Mucosa of stomach (tissue), 1 donor: ENCODE measurements around the gene MCM3AP.
"Not testable (repeated sequence)": the region's sequence is repeated elsewhere in the genome, so short reads cannot be mapped to it uniquely, and the experiment has no call there.

Experiments used
- H3K27me3 ChIP-seq: one replicate; pipeline ENCODE4 v1.7.0; 2013; ENCODE audit warnings: mild to moderate bottlenecking, low read length; ENCODE audit not compliant: control insufficient read depth, insufficient read depth
- H3K36me3 ChIP-seq: one replicate; pipeline ENCODE4 v1.7.0; 2013; ENCODE audit warnings: low read length; ENCODE audit not compliant: control insufficient read depth, insufficient read depth
- H3K4me1 ChIP-seq: one replicate; pipeline ENCODE4 v1.7.0; 2013; ENCODE audit warnings: mild to moderate bottlenecking, low read length; ENCODE audit not compliant: control insufficient read depth, insufficient read depth
- H3K4me3 ChIP-seq: one replicate; pipeline ENCODE4 v1.7.0; 2013; ENCODE audit warnings: low read length
- H3K9ac ChIP-seq: one replicate; pipeline ENCODE4 v1.7.0; 2013; ENCODE audit warnings: mild to moderate bottlenecking, low read length, moderate library complexity
- H3K9me3 ChIP-seq: one replicate; pipeline ENCODE4 v1.7.0; 2013; ENCODE audit warnings: mild to moderate bottlenecking, low read length, moderate library complexity; ENCODE audit not compliant: control insufficient read depth
- donor health status: Pancreatic carcinoma.

The MCM3AP gene

DNA sequence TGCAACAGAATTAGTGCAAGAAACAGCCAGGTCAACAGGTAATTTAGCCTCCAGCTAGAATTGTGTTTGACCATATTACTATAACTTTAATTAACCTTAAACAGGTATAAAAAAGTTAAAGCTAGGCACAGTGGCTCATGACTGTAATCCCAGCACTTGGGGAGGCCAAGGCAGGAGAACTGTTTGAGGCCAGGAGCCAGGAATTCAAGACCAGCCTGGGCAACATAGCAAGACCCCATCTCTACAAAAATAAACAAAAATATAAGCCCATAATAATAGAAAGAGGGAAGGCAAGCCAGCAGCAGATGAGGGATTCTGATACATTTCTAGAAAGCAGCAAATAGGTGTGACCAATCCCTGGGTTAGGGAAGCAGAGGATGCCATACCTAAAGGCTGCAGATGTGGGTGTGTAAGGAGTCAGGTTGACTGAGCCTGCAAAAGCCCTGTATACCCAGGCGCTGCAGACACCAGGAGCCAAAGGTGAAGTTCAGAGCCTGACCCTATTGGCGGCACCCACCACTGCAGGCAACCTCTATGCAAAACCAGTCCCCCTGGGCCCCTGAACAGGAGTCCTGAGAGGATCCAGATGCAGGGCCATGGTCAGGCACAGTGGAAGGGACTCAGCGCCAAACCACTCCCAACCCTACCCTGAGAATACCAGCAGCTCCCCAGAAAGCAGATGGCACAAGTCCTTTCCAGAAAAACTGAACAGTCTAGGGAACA, 37.6 kb downstream of the MCM3AP start:
- no peaks in the 10 kb centered on the region for H3K27me3 ChIP-seq
- H3K9me3 ChIP-seq = no peaks in the 10 kb centered on the region
- no peak overlapping the region for H3K9ac ChIP-seq
- peaks cover 35% of the 10 kb centered on the region for H3K36me3 ChIP-seq
- no peak overlapping the region for H3K4me3 ChIP-seq
- peaks cover 17% of the 10 kb centered on the region for H3K4me1 ChIP-seq

GRCh38 chr21:46246345-46246744, 39.1 kb downstream of the MCM3AP start:
- Histone ChIP-seq H3K4me1 (peaks cover 9% of the 10 kb centered on the region), H3K9ac (no peak overlapping the region), H3K27me3 (no peaks in the 10 kb centered on the region), H3K9me3 (no peaks in the 10 kb centered on the region), H3K36me3 (peaks cover 31% of the 10 kb centered on the region), H3K4me3 (no peak overlapping the region)

- peaks cover 29% of the 10 kb centered on the region for H3K36me3 ChIP-seq
These were observed 40.0 kb downstream of the MCM3AP start for GRCh38 chr21:46245213-46245915.

DNA sequence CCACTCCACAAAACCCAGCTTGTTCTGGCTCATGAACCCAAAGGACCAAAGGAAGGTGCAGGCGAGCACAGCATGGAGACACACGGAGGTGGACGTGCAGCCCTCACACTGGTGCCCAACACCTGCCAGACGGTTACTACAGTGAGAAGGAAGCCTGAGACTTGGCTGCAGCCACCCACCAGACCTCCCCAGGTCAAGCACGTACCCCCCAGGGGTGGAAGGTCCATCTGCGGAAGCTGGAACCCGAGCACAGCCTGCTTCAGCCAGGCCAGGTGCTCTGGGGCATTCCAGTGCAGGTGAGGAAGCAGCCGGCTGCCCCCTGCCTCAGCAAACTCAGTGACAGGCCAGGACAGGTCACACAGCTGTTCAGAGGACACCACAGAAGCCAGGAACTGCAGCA, 40.8 kb downstream of the MCM3AP start:
- Histone ChIP-seq H3K4me1 (no peaks in the 10 kb centered on the region), H3K36me3 (peaks cover 25% of the 10 kb centered on the region), H3K9me3 (no peaks in the 10 kb centered on the region), H3K27me3 (no peaks in the 10 kb centered on the region), H3K4me3 (no peak overlapping the region), H3K9ac (no peak overlapping the region)

More at GRCh38 chr21:46245213-46245915, 40.0 kb downstream of the MCM3AP start:
- H3K4me3 ChIP-seq = no peak overlapping the region
- no peaks in the 10 kb centered on the region for H3K27me3 ChIP-seq
- H3K9ac ChIP-seq = no peak overlapping the region
- H3K4me1 ChIP-seq = peaks cover under 1% of the 10 kb centered on the region
- H3K9me3 ChIP-seq = no peaks in the 10 kb centered on the region

GRCh38 chr21:46243960-46244361, 41.5 kb downstream of the MCM3AP start:
- no peaks in the 10 kb centered on the region for H3K27me3 ChIP-seq
- no peak overlapping the region for H3K9ac ChIP-seq
- no peak overlapping the region for H3K4me3 ChIP-seq
- no peaks in the 10 kb centered on the region for H3K9me3 ChIP-seq
- H3K4me1 ChIP-seq = no peaks in the 10 kb centered on the region
- H3K36me3 ChIP-seq = peaks cover 29% of the 10 kb centered on the region

DNA sequence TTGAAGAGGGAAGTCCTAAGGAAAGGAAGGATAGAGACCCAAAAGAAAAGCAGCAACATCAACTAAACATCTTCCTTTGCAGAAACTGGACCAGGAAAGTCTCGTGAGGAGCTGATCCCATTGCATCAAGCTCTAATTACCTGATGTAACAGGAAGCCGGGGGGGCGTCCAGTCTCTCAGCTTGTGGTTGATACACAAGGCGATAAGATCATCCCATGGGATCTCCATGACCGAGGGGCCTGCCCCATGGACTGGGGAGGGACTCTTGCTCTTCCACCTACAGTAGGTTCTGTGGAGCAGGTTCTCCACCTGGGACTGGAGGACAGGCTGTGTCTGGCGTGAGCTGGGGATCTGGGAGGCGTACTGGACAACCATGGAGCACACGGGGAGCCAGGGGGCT, 42.1 kb downstream of the MCM3AP start:
- H3K27me3 ChIP-seq = no peaks in the 10 kb centered on the region
- no peaks in the 10 kb centered on the region for H3K9me3 ChIP-seq
- no peak overlapping the region for H3K9ac ChIP-seq
- H3K4me3 ChIP-seq = no peak overlapping the region
- H3K36me3 ChIP-seq = peaks cover 32% of the 10 kb centered on the region
- H3K4me1 ChIP-seq = no peaks in the 10 kb centered on the region

DNA sequence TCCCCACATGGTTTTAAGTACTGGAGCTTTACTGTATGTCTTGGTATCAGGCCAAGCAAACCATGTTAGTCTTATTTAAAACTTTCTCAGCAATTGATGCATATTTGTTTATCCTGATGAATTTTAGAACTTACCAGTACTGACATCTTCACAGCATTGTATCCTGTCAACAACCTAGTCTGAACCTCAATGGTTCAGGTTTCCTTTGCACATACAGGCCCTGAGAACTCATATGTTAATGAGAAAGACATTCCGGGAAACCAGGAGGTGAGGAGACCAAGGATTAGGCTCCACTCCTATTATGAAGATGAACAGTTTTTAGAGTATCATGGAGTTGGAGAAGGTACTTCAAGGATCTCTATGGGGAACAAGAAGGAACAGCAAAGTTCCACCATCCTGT, 43.8 kb downstream of the MCM3AP start:
- H3K4me1 ChIP-seq, H3K9ac ChIP-seq, H3K27me3 ChIP-seq, H3K9me3 ChIP-seq, H3K4me3 ChIP-seq: not testable (repeated sequence)
- peaks cover 28% of the 10 kb centered on the region for H3K36me3 ChIP-seq

GRCh38 chr21:46239817-46240325, 45.5 kb downstream of the MCM3AP start:
- H3K36me3 ChIP-seq = peaks cover 37% of the 10 kb centered on the region
- no peak overlapping the region for H3K4me3 ChIP-seq
- H3K9ac ChIP-seq = no peak overlapping the region
- no peaks in the 10 kb centered on the region for H3K27me3 ChIP-seq
- no peaks in the 10 kb centered on the region for H3K4me1 ChIP-seq
- no peaks in the 10 kb centered on the region for H3K9me3 ChIP-seq

- Histone ChIP-seq H3K9me3 (no peaks in the 10 kb centered on the region), H3K9ac (no peak overlapping the region), H3K36me3 (peaks cover 30% of the 10 kb centered on the region)
These were observed 47.9 kb downstream of the MCM3AP start for GRCh38 chr21:46237474-46237873.

DNA sequence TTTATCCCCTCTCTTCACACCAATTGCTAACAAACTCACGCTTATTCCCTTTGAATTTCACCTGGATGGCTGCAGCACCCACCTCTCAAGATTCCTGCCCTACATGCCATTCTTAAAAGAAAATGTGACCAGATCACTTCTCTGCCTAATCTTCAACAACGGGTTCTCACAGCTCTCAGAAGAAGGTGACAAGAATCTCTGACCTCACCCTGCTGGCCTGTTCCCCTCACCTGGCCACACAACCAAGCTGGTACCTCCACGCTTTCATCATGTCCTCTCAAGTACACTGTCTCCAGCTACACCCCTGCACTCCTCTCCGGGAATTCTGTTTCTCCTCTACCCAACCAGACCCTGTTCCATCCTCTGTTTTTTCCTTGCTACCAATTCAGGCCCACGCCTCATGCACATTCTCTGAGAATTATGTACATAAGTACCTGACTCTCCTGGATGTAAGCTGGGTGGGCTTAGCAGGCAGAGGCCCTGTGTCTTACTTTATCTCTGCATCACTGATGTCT, 50.9 kb downstream of the MCM3AP start:
- no peak overlapping the region for H3K9ac ChIP-seq
- no peaks in the 10 kb centered on the region for H3K9me3 ChIP-seq
- peaks cover 7% of the 10 kb centered on the region for H3K4me1 ChIP-seq
- no peaks in the 10 kb centered on the region for H3K27me3 ChIP-seq
- peaks cover 25% of the 10 kb centered on the region for H3K36me3 ChIP-seq
- H3K4me3 ChIP-seq = no peak overlapping the region

More at GRCh38 chr21:46237474-46237873, 47.9 kb downstream of the MCM3AP start:
- no peaks in the 10 kb centered on the region for H3K27me3 ChIP-seq
- H3K4me1 ChIP-seq = no peaks in the 10 kb centered on the region
- no peak overlapping the region for H3K4me3 ChIP-seq

- Histone ChIP-seq H3K36me3 (peaks cover 7% of the 10 kb centered on the region), H3K9ac (peak overlapping the region; percentile 60), H3K4me1 (peaks cover 23% of the 10 kb centered on the region), H3K27me3 (no peaks in the 10 kb centered on the region), H3K4me3 (no peak overlapping the region), H3K9me3 (no peaks in the 10 kb centered on the region)
These were observed 55.5 kb downstream of the MCM3AP start for GRCh38 chr21:46229923-46230260.
